Activated CD8-positive, alpha-beta memory T cell treated with anti-CD3 and anti-CD28 coated beads for 48 hours (primary cell): ENCODE results near the gene APOL6.
"Not testable (repeated sequence)": the region's sequence is repeated elsewhere in the genome, so short reads cannot be mapped to it uniquely, and the experiment has no call there.

Source experiments
- DNase-seq, 3 experiments: peaks; one replicate each; pipeline ENCODE4 v3.0.0-alpha.2; 2020; ENCODE audit warnings: low read depth in 2 of 3, low spot score in 2 of 3

Gene APOL6

GRCh38 chr22:35676065-35676464, 27.8 kb downstream of the APOL6 start:
- not testable (repeated sequence) for DNase-seq

- no peak for DNase-seq
Measured at GRCh38 chr22:35677460-35678187, 29.4 kb downstream of the APOL6 start.

- DNase-seq, result no peak
Measured at GRCh38 chr22:35678836-35679235, 30.6 kb downstream of the APOL6 start.

GRCh38 chr22:35679492-35679891, 31.2 kb downstream of the APOL6 start:
- peak in 1 of 3 experiments; percentile 12 for DNase-seq

GRCh38 chr22:35681454-35682052, 33.3 kb downstream of the APOL6 start:
- no peak for DNase-seq

- DNase-seq, result no peak
Measured at GRCh38 chr22:35683560-35683959, 35.3 kb downstream of the APOL6 start.

GRCh38 chr22:35684270-35684700, 36.0 kb downstream of the APOL6 start:
- no peak for DNase-seq

GRCh38 chr22:35684732-35685131, 36.5 kb downstream of the APOL6 start:
- no peak for DNase-seq

- DNase-seq, result no peak
Measured at GRCh38 chr22:35685731-35686130, 37.5 kb downstream of the APOL6 start.

GRCh38 chr22:35686298-35686697, 38.1 kb downstream of the APOL6 start:
- DNase-seq, result no peak

GRCh38 chr22:35687461-35687860, 39.2 kb downstream of the APOL6 start:
- DNase-seq, result no peak

- DNase-seq, result no peak
Measured at GRCh38 chr22:35688913-35689675, 40.8 kb downstream of the APOL6 start.

GRCh38 chr22:35690001-35690400, 41.8 kb downstream of the APOL6 start:
- no peak for DNase-seq

- DNase-seq, result no peak
Measured at GRCh38 chr22:35695202-35695601, 47.0 kb downstream of the APOL6 start.

- no peak for DNase-seq
Measured at GRCh38 chr22:35697142-35697541, 48.9 kb downstream of the APOL6 start.

GRCh38 chr22:35699852-35700251, 51.6 kb downstream of the APOL6 start:
- DNase-seq, result not testable (repeated sequence)

GRCh38 chr22:35703861-35704584, 55.8 kb downstream of the APOL6 start:
- DNase-seq, result no peak

- no peak for DNase-seq
Measured at GRCh38 chr22:35705141-35705540, 56.9 kb downstream of the APOL6 start.

- no peak for DNase-seq
Measured at GRCh38 chr22:35708453-35708852, 60.2 kb downstream of the APOL6 start.

GRCh38 chr22:35708917-35709316, 60.7 kb downstream of the APOL6 start:
- no peak for DNase-seq

- DNase-seq, result no peak
Measured at GRCh38 chr22:35711336-35711735, 63.1 kb downstream of the APOL6 start.
